ENCODE measurements around the gene RNF133.
"Not testable (repeated sequence)": the region's sequence is repeated elsewhere in the genome, so short reads cannot be mapped to it uniquely, and the experiment has no call there.

Gene RNF133

DNA sequence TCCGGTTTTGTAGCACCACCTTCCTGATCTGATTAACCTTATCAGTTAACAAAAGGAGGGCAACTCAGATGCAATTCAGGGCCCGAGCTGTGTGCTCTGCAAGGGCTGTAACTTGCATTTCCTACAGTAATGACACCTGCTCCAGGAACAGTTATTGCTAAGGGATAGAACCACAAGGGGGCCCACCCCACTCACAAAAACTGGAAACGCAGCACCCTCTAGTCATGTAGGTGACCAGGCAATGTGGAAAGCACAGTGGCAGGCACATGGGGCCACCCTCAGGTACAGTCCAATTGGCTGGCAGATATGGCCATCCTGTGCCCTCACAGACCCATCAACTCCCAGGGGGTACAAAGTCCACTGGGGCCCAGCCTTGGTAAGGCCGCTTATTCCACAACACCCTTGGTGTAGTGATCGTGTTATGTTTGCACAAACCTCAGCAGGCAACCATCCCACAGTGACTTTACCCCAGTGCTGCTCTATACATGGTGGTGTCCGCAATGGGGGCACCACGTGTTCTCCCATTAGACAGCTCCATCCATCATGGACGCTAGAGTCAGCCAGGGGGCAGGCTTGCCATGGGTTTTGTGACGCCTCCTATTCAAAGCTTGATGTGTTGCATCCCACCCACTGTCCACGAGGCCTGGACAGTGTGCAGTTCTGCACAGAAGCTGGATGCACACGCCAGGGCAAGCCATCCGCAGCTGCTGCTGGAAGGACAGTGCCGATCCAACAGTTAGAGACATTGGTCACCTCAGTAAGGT, 9.4 kb downstream of the RNF133 start:
- no peak for DNase-seq (ENCODE audit: low read depth in 3 of 3)

DNA sequence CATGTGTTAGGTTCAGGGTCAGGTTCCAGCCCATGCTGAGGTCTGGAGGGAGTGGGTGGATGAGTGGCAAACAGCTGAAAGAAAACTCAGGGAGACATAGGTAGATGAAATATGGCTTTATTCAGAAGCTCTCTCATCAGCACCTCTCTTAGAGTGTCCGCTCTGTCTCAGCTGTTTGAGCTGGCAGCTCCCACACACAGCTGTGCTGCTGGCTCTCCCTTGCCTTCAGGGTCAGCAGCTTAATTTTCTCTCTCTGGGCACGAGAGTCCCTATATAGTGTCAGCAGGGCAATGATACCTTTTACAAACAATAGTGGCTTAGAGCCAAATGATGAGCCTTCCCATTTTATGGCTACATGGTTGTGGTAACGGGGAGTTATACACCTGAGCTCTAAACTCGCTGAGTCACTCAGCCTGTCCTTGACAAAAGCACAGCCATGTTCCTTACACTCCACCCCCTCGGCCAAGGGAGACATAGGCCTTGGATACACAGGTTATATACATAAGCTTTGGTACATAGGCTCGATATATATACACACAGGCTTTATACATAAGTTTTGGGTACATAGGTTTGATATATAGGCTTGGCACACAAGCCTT, 10.4 kb downstream of the RNF133 start:
- no peak for DNase-seq (ENCODE audit: low read depth in 3 of 3)

DNA sequence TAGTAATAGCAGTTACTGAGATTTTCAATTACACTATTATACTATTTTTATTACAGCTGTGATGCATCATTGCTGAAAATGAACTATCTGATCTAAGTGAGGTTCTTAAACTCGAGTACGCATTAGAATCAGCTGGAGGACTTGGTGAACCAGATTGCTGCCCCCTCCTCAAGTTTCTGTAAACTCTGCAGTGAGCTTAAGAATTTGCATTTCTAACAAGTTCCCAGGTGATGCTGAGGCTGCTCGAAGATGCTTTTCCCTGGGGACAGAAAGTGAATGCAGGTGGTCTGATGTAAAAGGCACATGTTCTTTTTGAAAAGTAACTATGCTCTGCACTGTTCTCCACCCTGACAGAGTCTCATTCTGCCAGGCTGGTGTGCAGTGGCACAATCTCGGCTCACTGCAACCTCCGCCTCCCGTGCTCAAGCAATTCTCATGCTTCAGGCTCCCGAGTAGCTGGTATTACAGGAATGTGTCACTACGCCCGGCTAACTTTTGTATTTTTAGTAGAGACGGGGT, 12.5 kb downstream of the RNF133 start:
- DNase-seq (ENCODE audit: low read depth in 3 of 3), result no peak

DNA sequence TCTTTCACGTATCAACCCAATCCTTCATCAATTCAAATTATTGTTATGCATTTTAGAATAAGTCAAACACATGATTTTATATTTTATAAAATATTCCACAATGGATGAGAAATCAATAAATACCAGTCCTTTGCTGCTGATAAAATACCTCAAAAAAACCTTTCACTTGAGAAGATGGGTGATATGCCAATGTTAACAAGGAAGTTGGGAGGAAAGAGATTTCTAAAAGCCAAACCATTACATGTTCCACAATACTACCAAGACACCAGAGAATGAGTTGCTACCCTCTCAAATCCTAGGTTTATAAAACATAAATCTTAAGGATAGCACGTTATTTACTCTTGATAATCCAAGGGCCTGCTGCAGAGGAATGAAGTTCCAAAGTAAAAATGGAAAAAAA, 14.4 kb downstream of the RNF133 start:
- DNase-seq (ENCODE audit: low read depth in 3 of 3), result no peak

DNA sequence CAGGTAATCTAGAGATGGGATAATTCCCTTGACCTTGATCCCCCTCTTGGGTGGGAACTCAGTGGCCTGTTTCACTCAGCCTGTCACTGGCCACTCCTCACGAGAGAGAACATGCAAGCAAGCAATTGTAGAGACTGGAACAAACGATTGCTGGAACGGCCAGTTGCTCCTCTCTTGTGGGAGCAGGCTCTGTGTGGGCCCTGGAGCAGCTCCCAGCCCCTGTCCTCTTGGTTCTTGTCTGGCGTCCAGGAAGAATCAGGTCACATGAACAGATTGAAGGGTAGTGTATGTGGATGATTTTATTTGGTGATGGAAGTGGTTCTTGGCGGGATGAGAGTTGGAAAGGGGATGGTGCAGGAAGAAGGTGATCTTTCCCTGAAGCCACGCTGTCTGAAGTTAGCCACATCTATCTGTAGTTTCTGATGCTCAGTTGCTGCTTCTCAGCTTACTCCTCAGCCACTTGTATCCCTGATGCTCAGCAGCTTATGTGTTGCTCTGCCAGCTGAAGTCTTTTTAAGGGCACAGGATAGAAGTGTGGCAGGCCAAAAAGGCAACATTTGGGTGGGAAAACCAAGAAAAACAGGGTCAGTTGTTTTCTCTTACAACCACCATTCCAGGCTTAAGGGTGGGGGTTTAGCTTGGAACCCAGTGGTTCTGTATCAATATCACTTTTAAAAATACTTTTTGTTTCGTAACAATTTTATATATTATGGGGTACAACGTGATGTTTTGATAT, 15.9 kb downstream of the RNF133 start:
- no peak for DNase-seq (ENCODE audit: low read depth in 3 of 3)

DNA sequence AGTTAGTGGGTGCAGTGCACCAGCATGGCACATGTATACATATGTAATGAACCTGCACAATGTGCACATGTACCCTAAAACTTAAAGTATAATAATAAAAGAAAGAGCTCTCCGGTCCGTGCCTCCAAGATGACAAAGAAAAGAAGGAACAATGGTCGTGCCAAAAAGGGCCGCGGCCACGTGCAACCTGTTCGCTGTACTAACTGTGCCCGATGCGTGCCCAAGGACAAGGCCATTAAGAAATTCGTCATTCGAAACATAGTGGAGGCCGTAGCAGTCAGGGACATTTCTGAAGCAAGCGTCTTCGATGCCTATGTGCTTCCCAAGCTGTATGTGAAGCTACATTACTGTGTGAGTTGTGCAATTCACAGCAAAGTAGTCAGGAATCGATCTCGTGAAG, 17.7 kb downstream of the RNF133 start:
- not testable (repeated sequence) for DNase-seq (ENCODE audit: low read depth in 3 of 3)

DNA sequence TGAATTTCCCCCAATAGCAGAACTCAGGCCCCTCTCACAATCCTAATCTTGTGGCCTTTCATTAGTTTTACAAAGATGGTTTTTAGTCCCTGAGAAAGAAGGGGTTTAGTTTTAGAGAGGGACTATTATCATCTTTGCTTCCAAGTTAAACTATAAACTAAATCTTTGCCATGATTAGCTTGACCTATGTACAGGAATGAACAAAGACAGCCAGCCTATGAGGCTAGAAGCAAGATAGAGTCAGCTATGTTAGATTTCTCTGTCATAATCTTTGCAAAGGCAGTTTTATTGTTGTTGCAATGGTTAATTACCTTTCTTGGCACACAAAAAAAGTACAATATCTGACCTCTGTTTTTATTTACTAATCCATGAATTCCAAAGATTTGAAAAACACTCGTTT, 19.1 kb downstream of the RNF133 start:
- DNase-seq (ENCODE audit: low read depth in 3 of 3), result no peak

DNA sequence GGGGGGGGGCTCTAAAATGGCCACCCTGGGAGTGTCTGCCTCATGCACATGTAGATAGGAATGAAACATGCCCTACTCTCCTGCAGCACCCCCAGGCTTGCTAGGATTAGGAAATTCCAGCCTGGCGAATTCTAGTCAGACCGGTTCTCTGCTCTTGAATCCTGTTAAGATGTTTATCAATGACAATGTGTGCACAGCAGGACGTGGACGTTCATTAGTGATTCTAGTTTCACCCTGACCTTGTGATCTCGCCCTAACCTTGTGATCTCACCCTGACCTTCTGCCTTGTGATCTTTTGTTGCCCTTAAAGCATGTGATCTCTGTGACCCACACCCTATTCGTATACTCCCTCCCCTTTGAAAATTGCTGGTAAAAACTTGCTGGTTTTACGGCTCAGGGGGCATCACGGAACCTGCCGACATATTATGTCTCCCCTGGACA, 19.6 kb downstream of the RNF133 start:
- DNase-seq (ENCODE audit: low read depth in 3 of 3), result not testable (repeated sequence)

DNA sequence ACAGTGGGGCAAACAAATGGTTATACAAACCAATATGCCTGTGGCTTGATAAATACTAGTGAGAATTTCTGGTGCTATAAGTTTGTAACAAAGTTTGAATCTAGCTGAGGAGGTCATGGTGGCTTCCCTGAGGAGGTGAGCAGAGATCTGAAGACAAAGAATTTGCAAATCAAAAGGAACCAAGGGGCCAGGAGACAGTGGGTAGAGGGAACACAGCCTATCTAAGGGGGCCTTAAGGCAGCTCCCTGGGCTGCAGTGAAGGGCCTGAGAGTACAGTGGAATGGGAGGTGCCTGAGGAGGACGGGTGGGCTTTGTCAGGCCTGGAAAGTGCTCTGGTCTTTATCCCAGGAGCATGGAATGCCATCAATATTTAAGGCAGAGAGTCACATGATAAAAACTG, 21.8 kb downstream of the RNF133 start:
- no peak for DNase-seq (ENCODE audit: low read depth in 3 of 3)

DNA sequence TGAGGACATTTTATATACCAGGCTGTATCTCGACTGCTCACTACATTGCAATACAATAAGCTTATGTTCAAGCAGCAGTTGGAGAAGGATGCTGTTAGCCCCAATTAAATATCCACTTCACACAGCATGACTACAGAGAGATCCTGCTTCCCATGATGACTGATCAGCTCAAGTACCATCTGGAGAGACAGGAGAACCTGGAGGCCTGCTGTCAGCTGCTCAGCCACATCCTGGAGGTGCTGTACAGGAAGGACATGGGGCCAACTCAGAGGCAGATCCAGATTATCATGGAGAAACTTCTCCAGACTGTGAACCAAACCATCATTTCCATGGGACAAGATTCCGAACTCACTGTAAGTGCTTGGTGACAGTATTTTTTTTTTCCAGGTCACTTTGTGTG, 22.5 kb downstream of the RNF133 start:
- DNase-seq (ENCODE audit: low read depth in 3 of 3), result no peak

DNA sequence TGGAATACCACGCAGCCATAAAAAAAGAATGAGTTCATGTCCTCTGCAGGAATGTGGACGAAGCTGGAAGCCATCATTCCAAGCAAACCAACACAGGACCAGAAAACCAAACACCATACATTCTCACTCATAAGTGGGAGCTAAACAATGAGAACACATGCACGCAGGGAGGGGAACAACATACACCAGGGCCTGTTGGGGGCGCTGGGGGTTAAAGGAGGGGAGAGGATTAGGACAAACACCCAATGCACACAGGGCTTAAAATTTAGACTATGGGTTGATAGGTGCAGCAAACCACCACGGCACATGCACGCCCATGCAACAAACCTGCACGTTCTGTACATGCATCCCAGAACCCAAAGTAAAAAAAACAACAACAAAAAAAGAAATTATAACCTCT, 23.3 kb downstream of the RNF133 start:
- no peak for DNase-seq (ENCODE audit: low read depth in 3 of 3)

DNA sequence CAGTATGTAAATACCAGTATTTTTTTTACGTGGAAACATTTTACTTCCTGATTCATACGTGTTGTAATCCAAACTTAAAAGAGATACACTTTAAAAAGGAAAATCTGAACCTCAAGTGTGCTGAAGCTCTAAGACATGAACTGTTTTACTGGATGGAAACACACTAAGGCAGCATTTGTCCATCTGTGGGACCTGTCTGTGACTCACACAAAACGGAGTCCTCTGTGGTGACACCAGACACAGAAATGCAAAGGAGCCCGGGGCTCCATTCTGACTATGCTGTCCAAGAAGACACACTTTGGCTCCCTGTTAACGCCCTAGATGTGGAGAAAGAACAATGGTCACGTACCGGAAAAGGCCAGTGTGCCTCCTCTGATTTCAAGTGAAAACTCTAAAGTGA, 23.9 kb downstream of the RNF133 start:
- no peak for DNase-seq (ENCODE audit: low read depth in 3 of 3)

DNA sequence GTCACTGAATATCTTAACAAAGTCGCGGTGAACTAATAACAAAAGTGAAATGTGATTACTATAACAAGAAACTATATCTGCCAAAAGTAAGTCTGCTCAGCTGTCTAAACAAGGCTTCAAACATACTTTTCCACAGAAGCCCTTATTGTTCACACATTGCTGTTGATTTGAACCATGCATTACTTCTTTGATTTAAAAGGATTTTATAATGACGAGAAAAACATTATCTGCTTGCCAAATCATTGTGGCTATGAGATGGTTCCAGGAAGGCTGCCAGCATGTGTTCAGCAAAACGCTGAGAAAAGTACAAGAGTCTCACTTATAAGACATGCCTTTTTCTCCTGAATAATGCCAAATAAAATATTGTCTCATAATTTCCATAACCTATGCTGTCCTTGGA, 24.4 kb downstream of the RNF133 start:
- no peak for DNase-seq (ENCODE audit: low read depth in 3 of 3)

DNA sequence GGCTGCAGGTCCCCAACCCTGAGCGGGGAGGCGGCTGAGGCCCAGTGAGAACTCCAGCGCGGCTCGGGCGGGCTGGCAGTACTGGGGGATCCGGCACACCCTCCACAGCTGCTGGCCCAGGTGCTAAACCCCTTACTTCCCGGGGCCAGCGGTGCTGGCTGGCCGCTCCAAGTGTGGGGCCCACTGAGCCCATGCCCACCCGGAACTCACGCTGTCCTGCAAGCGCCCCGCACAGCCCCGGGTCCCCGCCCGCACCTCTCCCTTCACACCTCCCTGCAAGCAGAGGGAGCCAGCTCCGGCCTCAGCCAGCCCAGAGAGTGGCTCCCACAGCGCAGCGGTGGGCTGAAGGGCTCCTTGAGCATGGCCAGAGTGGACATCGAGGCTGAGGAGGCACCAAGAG, 25.0 kb downstream of the RNF133 start:
- no peak for DNase-seq (ENCODE audit: low read depth in 3 of 3)

DNA sequence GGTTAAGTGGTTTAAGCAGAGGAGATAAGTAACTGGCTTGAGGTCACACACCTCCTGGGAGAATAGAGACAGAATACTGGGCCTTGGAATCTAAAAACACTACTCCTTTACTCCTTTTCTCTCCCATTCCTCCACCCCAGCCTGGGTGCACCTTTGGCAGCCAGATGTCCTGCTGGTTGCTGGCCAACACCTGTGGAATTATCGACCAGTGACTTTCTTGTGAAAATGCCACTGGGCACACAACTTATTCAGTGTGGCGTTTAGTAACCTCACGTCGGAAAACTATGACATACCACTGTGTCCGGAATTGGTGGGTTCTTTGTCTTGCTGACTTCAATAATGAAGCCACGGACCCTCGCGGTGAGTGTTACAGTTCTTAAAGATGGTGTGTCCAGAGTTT, 26.4 kb downstream of the RNF133 start:
- DNase-seq (ENCODE audit: low read depth in 3 of 3), result no peak

DNA sequence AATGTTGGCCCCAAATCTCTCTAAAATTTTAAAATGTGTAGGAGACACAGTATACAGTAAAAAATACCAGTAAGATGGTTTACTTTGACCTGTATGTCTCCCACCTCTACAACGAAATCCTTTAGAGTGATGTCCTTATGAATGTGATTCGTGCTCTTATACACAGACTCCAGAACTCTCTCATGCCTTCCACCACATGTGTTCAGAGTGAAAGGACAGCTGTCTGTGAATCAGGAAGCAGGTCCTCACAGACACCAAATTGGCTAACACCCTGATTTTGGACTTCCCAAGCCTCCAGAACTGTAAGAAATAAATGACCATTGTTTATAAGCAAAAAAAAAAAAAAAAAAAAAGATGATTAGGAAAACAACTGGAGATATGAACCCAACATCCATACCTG, 35.2 kb downstream of the RNF133 start:
- DNase-seq (ENCODE audit: low read depth in 3 of 3), result no peak

DNA sequence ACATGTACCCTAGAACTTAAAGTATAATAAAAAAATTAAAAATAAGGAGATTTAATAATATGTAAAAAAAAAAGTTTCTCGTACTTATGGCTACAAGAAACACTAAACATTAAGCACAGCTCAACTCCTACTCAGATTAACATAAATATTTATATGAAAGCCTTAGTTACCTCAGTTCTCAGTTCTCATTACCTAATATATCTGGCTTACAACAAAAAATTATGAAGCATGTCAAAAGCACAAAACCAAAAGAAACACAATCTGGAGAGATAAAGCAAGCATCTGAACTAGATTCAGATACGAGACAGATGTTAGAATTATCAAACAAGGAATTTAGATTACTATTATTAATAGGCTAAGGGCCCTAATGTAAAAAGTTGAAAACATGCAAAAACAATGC, 40.1 kb downstream of the RNF133 start:
- no peak for DNase-seq (ENCODE audit: low read depth in 3 of 3)

DNA sequence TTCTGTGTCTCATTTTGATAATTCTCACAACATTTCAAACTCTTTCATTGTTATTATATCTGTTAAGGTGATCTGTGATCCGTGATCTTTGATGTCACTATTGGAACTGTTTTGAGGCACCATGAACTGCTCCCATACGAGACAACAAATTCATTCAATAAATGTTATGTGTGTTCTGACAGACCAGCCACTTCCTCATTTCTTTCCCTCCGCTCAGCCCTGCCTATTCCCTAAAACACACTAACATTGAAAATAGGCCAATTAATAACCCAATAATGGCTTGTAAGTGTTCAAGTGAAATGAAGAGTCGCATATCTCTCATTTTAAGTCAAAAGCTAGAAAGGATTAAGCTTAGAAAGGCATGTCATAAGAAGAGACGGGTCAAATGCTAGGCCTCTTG, 45.2 kb downstream of the RNF133 start:
- DNase-seq (ENCODE audit: low read depth in 3 of 3), result no peak

DNA sequence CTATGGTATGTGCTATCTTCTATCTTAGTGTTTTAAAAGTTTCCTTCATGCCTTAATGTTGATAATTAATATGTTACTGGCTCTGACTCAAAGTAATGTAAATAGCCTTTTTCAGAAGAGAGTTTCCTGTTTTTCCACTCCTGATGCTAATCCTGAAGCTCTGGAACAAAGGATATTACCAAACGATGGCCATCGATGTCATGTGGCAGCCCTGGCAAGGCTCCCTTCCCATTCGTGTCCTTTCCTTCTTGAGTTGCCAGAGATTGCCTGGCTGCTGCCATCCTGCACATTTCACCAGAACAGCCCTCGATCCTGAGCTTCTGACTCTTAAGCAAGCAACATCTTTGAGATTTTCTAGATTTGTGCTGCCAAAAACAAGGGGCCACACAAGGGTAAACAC, 46.0 kb downstream of the RNF133 start:
- DNase-seq (ENCODE audit: low read depth in 3 of 3), result no peak

DNA sequence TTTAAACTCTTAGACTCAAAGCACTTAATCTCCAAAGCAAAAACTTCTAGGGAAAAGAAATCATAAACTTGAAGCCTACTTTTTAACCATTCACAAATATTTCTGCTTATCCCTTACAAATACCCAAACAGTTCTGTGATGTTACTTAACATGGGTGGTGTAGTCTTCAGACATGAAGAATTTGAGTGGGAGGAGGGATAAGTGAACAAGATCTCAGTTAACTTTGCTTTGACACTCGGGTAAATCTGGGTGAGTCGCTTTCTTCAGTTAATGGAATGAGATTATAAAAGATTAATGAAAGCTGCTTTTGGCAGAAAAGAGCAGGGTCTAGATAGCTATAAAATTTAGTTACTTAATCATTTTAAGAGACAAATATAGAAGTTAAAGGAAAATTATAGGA, 47.5 kb downstream of the RNF133 start:
- DNase-seq (ENCODE audit: low read depth in 3 of 3), result no peak

Measured in stimulated activated CD4-positive, alpha-beta T cell treated with anti-CD3 and anti-CD28 coated beads, TNF-alpha, amount 100 ng/mL, for 24 hours (primary cell).